Nephron progenitor cell (in vitro differentiated cells): Measurements from ENCODE around the gene ELF2.
"Not testable (repeated sequence)": the region's sequence is repeated elsewhere in the genome, so short reads cannot be mapped to it uniquely, and the experiment has no call there.

ENCODE experiments used
- DNase-seq: peaks from one replicate; pipeline ENCODE4 v3.0.0; 2021
- H3K27ac Mint-ChIP-seq: 2 replicates; pipeline ENCODE4 v1.8.0; 2021; ENCODE audit warnings: mild to moderate bottlenecking, moderate library complexity, mixed read lengths
- H3K27me3 Mint-ChIP-seq: 2 replicates; pipeline ENCODE4 v1.8.0; 2021; ENCODE audit warnings: mild to moderate bottlenecking, low read depth, mixed read lengths; ENCODE audit not compliant: poor library complexity
- H3K36me3 Mint-ChIP-seq: 2 replicates; pipeline ENCODE4 v1.8.0; 2021; ENCODE audit warnings: low read depth, mixed read lengths
- H3K4me1 Mint-ChIP-seq: 2 replicates; pipeline ENCODE4 v1.8.0; 2021; ENCODE audit warnings: mixed read lengths
- H3K4me3 Mint-ChIP-seq: 2 replicates; pipeline ENCODE4 v1.8.0; 2021; ENCODE audit warnings: mild to moderate bottlenecking, moderate library complexity, mixed read lengths
- H3K9me3 Mint-ChIP-seq: 2 replicates; pipeline ENCODE4 v1.8.0; 2021; ENCODE audit warnings: mild to moderate bottlenecking, moderate library complexity, mixed read lengths
- TF ChIP-seq, protein P1 (sequence below): fragments of 200-600 bp; sonication (generic); IDR thresholded peaks from 2 replicates; pipeline ENCODE4 v1.5.0; 2021; ENCODE audit warnings: antibody characterized with exemption

The ELF2 gene

DNA sequence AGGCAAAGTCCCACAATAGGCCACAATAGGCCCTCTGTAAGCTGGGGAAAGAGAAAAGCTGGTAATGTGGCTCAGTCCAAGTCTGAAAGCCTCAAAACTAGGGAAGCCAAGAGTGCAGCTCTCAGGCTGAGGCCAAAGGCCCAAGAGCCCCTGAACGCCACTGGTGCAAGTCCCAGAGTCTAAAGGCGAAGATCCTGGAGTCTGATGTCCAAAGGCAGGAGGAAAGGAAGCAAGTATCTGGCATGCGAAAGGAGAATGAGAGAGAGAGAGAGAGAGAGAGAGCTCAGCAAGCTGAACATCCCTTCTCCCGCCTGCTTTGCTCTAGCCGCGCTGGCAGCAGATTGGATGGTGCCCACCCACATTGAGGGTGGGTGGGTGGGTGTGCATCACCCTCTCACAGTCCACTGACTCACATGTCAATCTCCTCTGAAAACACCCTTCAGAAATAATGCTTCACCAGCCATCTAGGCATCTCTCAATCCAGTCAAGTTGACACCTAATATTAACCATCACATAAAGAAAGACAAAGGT, 30.9 kb upstream of the ELF2 start:
- H3K27me3 Mint-ChIP-seq = no peaks in the 10 kb centered on the region
- H3K27ac Mint-ChIP-seq = peak overlapping the region; percentile 94
- no peak for DNase-seq
- H3K9me3 Mint-ChIP-seq = no peaks in the 10 kb centered on the region
- no peaks in the 10 kb centered on the region for H3K36me3 Mint-ChIP-seq
- H3K4me1 Mint-ChIP-seq = peaks cover 5% of the 10 kb centered on the region
- no peak overlapping the region for H3K4me3 Mint-ChIP-seq
- TF ChIP-seq, protein P1, sequence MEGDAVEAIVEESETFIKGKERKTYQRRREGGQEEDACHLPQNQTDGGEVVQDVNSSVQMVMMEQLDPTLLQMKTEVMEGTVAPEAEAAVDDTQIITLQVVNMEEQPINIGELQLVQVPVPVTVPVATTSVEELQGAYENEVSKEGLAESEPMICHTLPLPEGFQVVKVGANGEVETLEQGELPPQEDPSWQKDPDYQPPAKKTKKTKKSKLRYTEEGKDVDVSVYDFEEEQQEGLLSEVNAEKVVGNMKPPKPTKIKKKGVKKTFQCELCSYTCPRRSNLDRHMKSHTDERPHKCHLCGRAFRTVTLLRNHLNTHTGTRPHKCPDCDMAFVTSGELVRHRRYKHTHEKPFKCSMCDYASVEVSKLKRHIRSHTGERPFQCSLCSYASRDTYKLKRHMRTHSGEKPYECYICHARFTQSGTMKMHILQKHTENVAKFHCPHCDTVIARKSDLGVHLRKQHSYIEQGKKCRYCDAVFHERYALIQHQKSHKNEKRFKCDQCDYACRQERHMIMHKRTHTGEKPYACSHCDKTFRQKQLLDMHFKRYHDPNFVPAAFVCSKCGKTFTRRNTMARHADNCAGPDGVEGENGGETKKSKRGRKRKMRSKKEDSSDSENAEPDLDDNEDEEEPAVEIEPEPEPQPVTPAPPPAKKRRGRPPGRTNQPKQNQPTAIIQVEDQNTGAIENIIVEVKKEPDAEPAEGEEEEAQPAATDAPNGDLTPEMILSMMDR = no peak

DNA sequence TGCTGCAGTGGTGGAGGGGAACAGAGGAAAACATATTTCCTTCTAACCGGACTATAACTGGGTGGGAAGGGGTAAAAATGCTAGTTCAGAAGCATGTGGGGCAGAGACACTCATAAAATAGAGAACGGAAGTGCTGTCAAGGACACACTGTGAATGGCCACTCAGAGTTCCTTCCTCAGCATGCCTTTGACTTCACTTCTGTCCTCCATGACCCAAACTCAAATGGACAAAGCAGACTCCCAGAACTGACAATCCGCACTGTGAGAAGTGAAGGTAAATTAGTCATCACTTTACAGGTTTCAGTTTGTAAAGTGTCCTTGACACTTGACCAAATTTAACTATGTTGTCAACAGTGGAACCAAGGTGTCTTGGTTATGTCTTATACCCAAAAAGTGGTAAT, 30.2 kb upstream of the ELF2 start:
- Mint-ChIP-seq H3K27me3 (no peaks in the 10 kb centered on the region), H3K36me3 (no peaks in the 10 kb centered on the region), H3K4me1 (peaks cover 5% of the 10 kb centered on the region), H3K27ac (no peak overlapping the region), H3K9me3 (no peaks in the 10 kb centered on the region), H3K4me3 (no peak overlapping the region)
- DNase-seq = no peak
- TF ChIP-seq, protein P1 = no peak

DNA sequence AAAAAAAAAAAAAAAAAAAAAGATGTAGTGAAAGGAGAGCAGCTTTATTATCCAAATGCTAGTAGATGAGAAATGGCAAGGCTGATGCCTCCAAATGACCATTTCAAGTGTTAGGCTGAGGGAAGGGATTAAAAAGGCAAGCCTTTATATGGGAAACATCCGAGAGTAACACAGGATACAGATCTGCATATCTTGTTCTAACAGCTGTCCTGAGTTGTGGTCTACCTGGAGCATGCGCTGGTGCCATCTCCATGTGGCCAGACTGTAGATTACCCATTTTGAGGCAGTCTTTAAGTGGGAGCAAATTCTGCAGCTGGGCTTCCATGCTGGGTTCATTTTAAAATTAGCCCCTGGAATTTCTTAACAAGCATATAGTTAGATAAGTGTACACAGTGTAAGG, 26.0 kb upstream of the ELF2 start:
- H3K27ac Mint-ChIP-seq = no peak overlapping the region
- DNase-seq = no peak
- peaks cover 5% of the 10 kb centered on the region for H3K9me3 Mint-ChIP-seq
- peaks cover 4% of the 10 kb centered on the region for H3K4me1 Mint-ChIP-seq
- TF ChIP-seq, protein P1 = no peak
- H3K27me3 Mint-ChIP-seq = peaks cover 4% of the 10 kb centered on the region
- no peaks in the 10 kb centered on the region for H3K36me3 Mint-ChIP-seq
- no peak overlapping the region for H3K4me3 Mint-ChIP-seq

DNA sequence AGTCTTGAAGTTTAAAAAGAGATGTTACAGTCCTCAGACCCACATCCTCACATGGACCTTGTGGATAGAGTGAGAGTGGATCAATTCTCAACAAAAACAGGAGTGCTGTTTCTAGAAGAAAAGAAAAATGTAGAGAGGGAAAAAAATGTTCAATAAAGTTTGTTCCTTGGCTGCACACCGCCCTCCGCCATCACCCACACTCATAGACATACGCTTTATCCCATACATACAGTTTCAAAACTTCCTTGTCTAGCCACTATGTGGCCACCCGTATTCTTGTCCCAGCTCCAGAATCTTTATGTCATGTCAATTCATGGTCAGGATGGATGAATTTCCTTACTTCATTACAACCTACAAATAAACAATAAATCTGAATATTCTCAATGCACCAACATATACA, 23.5 kb upstream of the ELF2 start:
- TF ChIP-seq, protein P1 = no peak
- Mint-ChIP-seq H3K4me3 (no peak overlapping the region), H3K27me3 (peaks cover 4% of the 10 kb centered on the region), H3K9me3 (peaks cover 13% of the 10 kb centered on the region), H3K4me1 (no peaks in the 10 kb centered on the region), H3K36me3 (no peaks in the 10 kb centered on the region), H3K27ac (no peak overlapping the region)
- no peak for DNase-seq

DNA sequence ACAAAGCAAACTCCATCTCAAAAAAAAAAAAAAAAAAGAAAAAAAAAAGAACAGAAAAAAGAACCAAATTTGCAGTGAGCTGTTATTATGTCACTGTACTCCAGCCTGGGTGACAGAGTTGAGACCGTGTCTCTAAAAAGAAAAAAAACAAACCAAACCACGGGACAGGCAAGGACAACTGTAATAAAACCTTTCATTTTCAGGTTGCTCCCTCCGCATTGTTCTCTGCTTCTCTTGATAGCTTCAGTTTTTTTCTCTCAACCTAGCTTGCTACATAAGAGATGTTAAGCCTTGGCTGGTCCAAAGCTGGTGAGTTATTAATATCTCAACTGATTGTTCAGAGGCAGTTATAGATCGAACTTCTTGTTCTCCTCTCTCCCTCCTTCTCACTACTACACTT, 23.1 kb upstream of the ELF2 start:
- Mint-ChIP-seq H3K27ac (no peak overlapping the region), H3K27me3 (peaks cover 4% of the 10 kb centered on the region), H3K4me1 (no peaks in the 10 kb centered on the region), H3K36me3 (no peaks in the 10 kb centered on the region), H3K4me3 (no peak overlapping the region), H3K9me3 (peaks cover 13% of the 10 kb centered on the region)
- TF ChIP-seq, protein P1 = no peak
- DNase-seq = no peak

DNA sequence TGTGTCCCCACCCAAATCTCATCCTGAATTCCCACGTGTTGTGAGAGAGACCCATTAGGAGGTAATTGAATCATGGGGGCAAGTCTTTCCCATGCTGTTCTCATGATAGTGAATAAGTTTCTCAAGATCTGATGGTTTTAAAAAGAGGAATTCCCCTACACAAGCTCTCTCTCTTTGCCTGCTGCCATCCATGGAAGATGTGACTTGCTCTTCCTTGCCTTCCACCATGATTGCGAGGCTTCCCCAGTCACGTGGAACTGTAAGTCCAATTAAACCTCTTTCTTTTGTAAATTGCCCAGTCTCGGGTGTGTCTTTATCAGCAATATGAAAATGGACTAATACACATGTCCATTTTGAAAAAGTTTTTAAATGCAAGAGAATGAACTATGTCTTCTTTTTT, 20.2 kb upstream of the ELF2 start:
- not testable (repeated sequence) for H3K4me1 Mint-ChIP-seq, H3K4me3 Mint-ChIP-seq, H3K36me3 Mint-ChIP-seq, H3K27ac Mint-ChIP-seq, H3K27me3 Mint-ChIP-seq, DNase-seq
- H3K9me3 Mint-ChIP-seq = peaks cover 13% of the 10 kb centered on the region
